Caco-2 (cell line): ENCODE results near the gene PPP2R2D. TPM values are rescaled to one million over a fixed set of nuclear protein-coding genes. Genes with fewer than 3 reads are reported as not detected.

Source experiments
- BruUV-seq: library from RNA; stranded (reverse); fragments of 400-500 nt; replicated peaks from 2 replicates; lab custom pipeline; 2021; lab: Mats Ljungman, UMichigan
- CTCF ChIA-PET: fragments of 300-600 bp; sonication (Branson Sonifier 250); formaldehyde crosslinking; loops from one replicate; lab custom pipeline; 2022; ENCODE audit warnings: antibody characterized with exemption; lab: Charles Lee
- POLR2A ChIA-PET: fragments of 300-600 bp; sonication (Branson Sonifier 250); formaldehyde crosslinking; loops from one replicate; lab custom pipeline; 2022; ENCODE audit warnings: antibody characterized with exemption; lab: Charles Lee
- DNase-seq, 2 experiments: peaks; one replicate each; pipeline versions ENCODE4 v3.0.0 to v3.0.0-alpha.2; 2020 to 2022
- H3K27me3 ChIP-seq: replicated peaks from 2 replicates; pipeline ENCODE4 v1.6.0; 2011; ENCODE audit warnings: low read length; ENCODE audit not compliant: control insufficient read depth, insufficient read depth
- H3K36me3 ChIP-seq: 2 replicates; pipeline ENCODE4 v1.5.1; 2011; ENCODE audit warnings: low read length; ENCODE audit not compliant: control insufficient read depth, insufficient read depth
- H3K4me1 ChIP-seq: fragments of 250-450 bp; sonication (Bioruptor Pico); 2 replicates; pipeline ENCODE4 v1.5.1; 2020; ENCODE audit warnings: mild to moderate bottlenecking
- H3K4me3 ChIP-seq: 2 replicates; pipeline ENCODE4 v1.5.1; 2011; ENCODE audit warnings: low read depth, mild to moderate bottlenecking, control low read depth, low read length
- H3K9me3 ChIP-seq: fragments of 250-450 bp; sonication (Bioruptor Pico); 2 replicates; pipeline ENCODE4 v1.5.1; 2020; ENCODE audit warnings: mild to moderate bottlenecking, moderate library complexity
- H3K27ac Mint-ChIP-seq: one replicate; pipeline ENCODE4 v1.8.0; 2022; ENCODE audit warnings: mixed read lengths; ENCODE audit not compliant: unreplicated experiment
- H3K27me3 Mint-ChIP-seq: one replicate; pipeline ENCODE4 v1.8.0; 2022; ENCODE audit warnings: mixed read lengths; ENCODE audit not compliant: insufficient read depth, unreplicated experiment
- H3K36me3 Mint-ChIP-seq: one replicate; pipeline ENCODE4 v1.8.0; 2022; ENCODE audit warnings: mild to moderate bottlenecking, mixed read lengths; ENCODE audit not compliant: insufficient read depth, unreplicated experiment
- H3K4me1 Mint-ChIP-seq: one replicate; pipeline ENCODE4 v1.8.0; 2022; ENCODE audit warnings: low read depth, mixed read lengths; ENCODE audit not compliant: unreplicated experiment
- H3K4me3 Mint-ChIP-seq: one replicate; pipeline ENCODE4 v1.8.0; 2022; ENCODE audit warnings: mild to moderate bottlenecking, moderate library complexity, mixed read lengths; ENCODE audit not compliant: unreplicated experiment
- H3K9me3 Mint-ChIP-seq: one replicate; pipeline ENCODE4 v1.8.0; 2022; ENCODE audit warnings: mixed read lengths; ENCODE audit not compliant: unreplicated experiment
- intact Hi-C: fragments of 100-400 bp; cut with micrococcal nuclease; formaldehyde crosslinking; loops from one replicate; pipeline ENCODE4 v1.10.0; 2022; ENCODE audit not compliant: unreplicated experiment
- total RNA-seq: library from RNA; stranded (reverse); gene quantifications from 2 replicates; pipeline ENCODE4 v1.2.3, GENCODE V29; 2022
- TF ChIP-seq, protein P1 (sequence below), 2 experiments: fragments of 200-600 bp in 1 of 2; IDR thresholded peaks; 1 replicate in 1 of 2; 2 replicates in 1 of 2; pipeline versions ENCODE4 v1.5.1 to v1.8.0; 2011 to 2022; ENCODE audit warnings: antibody characterized with exemption in 1 of 2, control low read depth in 1 of 2, inconsistent platforms in 1 of 2, low read depth in 1 of 2, low read length in 1 of 2, mild to moderate bottlenecking in 1 of 2, moderate library complexity in 1 of 2; ENCODE audit not compliant: insufficient read depth in 1 of 2, severe bottlenecking in 1 of 2, unreplicated experiment in 1 of 2

The PPP2R2D gene
- total RNA-seq, 1 experiment from 2014 or later, result 34.4 TPM

DNA sequence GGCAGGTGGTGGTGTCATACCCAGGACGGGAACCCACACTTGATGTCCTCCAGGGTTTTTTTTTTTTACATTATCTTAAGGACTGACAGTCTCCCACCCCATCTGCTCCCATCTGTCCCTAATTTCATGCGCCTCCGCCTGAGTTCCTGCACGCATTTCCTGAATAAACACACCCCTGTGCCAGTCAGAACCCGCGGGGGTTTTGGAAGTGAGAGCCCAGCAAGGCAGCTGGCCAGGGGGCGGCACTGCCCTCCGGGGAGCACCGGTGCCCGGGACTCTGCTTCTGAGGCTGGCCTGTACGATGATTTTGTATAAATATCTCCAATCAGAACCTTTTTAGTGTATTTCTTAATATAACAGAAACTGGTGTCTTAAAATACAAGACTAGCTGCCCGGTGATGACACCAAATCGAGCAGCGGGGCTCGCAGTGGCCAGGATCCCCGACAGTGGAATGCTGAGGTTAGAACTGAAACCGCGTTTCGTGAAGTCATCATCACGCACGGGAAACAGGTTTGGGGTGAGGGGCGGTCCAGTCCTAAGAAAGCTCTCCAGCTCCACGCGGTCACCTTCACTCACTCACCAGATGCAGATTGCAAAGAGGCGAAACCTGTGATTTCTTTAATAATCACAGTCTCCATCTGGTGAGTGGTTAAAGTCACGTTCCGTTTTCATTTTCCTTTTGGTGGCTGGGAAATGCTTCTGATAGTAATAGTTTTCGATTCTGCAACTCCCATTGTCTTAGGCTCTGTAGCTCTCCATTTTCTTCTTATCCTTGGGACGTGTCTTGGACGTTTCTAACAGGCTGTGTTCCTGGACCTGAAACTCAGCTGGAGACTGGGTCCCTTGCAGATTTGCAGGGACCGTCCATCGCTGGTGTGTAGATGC, 61.2 kb downstream of the PPP2R2D start:
- Histone ChIP-seq H3K4me3 (no peak overlapping the region), H3K9me3 (no peaks in the 10 kb centered on the region), H3K4me1 (no peaks in the 10 kb centered on the region), H3K27me3 (no peaks in the 10 kb centered on the region), H3K36me3 (no peaks in the 10 kb centered on the region; the same call in 1 of the 2 replicates)
- Mint-ChIP-seq H3K36me3 (peaks cover 50% of the 10 kb centered on the region), H3K4me3 (no peak overlapping the region), H3K9me3 (no peaks in the 10 kb centered on the region), H3K4me1 (no peaks in the 10 kb centered on the region), H3K27ac (no peak overlapping the region), H3K27me3 (no peaks in the 10 kb centered on the region)
- no peak for DNase-seq
- BruUV-seq, result no TSS peak
- intact Hi-C loops, result no loop called here
- TF ChIP-seq, protein P1, sequence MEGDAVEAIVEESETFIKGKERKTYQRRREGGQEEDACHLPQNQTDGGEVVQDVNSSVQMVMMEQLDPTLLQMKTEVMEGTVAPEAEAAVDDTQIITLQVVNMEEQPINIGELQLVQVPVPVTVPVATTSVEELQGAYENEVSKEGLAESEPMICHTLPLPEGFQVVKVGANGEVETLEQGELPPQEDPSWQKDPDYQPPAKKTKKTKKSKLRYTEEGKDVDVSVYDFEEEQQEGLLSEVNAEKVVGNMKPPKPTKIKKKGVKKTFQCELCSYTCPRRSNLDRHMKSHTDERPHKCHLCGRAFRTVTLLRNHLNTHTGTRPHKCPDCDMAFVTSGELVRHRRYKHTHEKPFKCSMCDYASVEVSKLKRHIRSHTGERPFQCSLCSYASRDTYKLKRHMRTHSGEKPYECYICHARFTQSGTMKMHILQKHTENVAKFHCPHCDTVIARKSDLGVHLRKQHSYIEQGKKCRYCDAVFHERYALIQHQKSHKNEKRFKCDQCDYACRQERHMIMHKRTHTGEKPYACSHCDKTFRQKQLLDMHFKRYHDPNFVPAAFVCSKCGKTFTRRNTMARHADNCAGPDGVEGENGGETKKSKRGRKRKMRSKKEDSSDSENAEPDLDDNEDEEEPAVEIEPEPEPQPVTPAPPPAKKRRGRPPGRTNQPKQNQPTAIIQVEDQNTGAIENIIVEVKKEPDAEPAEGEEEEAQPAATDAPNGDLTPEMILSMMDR (IDR thresholded peaks at IDR 0.05; ENCODE audit: insufficient read depth in 1 of 2, low read depth in 1 of 2, low read length in 1 of 2, severe bottlenecking in 1 of 2, unreplicated experiment in 1 of 2), result no peak
- ChIA-PET CTCF (no interaction called here), POLR2A (no interaction called here)

DNA sequence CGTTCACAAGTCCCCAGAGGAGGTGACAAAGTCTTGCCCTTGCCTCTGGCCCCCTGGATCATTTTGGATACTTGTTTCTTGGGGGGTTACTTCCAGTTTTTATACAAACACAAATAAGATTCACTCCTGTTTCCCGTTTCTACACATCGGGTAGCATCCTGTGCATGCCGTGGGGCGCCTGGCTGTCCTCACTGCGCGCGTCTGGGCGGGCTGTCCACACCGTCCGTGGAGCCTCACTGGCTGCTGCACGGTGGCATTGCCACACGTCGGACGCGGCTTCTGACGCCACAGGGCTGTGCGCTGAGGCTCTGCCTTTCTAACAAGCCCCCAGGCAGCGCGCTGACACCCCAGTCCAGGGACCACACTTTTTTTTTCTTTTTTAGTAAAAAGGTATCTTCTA, 62.5 kb downstream of the PPP2R2D start:
- no TSS peak for BruUV-seq
- Mint-ChIP-seq H3K36me3 (peaks cover 36% of the 10 kb centered on the region), H3K4me3 (no peak overlapping the region), H3K4me1 (no peaks in the 10 kb centered on the region), H3K27me3 (no peaks in the 10 kb centered on the region), H3K9me3 (no peaks in the 10 kb centered on the region), H3K27ac (no peak overlapping the region)
- H3K9me3 ChIP-seq, result no peaks in the 10 kb centered on the region
- TF ChIP-seq, protein P1 (IDR thresholded peaks at IDR 0.05; ENCODE audit: insufficient read depth in 1 of 2, low read depth in 1 of 2, low read length in 1 of 2, severe bottlenecking in 1 of 2, unreplicated experiment in 1 of 2), result no peak
- H3K27me3 ChIP-seq, result no peaks in the 10 kb centered on the region
- DNase-seq, result no peak
- no peaks in the 10 kb centered on the region for H3K36me3 ChIP-seq
- no peaks in the 10 kb centered on the region for H3K4me1 ChIP-seq
- H3K4me3 ChIP-seq, result no peak overlapping the region
- ChIA-PET POLR2A (no interaction called here), CTCF (interaction anchor here (1.1 kb wide), 1 partner anchor 60 kb away, joined by 5 read pairs; no protein-coding TSS in a partner anchor)
- intact Hi-C loops, result no loop called here

DNA sequence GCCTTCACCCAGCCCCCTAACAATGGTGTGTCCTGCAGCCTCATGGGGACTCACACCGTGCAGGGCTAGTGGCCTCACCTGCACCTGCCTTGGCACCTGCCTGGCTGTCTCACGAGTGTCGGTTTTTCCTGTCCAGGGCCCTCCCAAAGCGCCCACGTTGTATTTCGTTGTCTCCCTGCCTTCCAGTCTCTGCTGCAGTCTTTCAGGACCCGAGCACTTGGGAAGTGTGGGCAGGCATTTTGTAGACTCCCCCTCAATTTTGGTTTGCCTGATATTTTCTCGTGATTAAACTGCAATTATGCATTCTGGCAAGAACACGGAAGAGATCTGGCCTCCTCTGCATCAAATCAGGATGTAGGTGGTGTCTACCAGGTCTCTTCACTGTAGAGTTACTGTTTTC, 63.0 kb downstream of the PPP2R2D start:
- no peak for DNase-seq
- H3K27me3 Mint-ChIP-seq, result no peaks in the 10 kb centered on the region
- no peak overlapping the region for H3K27ac Mint-ChIP-seq
- H3K27me3 ChIP-seq, result no peaks in the 10 kb centered on the region
- H3K4me3 Mint-ChIP-seq, result no peak overlapping the region
- intact Hi-C loops, result no loop called here
- 0 out of 2 replicates have a peak, but pooled peaks cover 1% of the 10 kb centered on the region for H3K36me3 ChIP-seq
- H3K4me1 ChIP-seq, result no peaks in the 10 kb centered on the region
- peaks cover 37% of the 10 kb centered on the region for H3K36me3 Mint-ChIP-seq
- ChIA-PET CTCF (interaction anchor here (1.1 kb wide), 1 partner anchor 59 kb away, joined by 5 read pairs; no protein-coding TSS in a partner anchor), POLR2A (no interaction called here)
- TF ChIP-seq, protein P1 (IDR thresholded peaks at IDR 0.05; ENCODE audit: insufficient read depth in 1 of 2, low read depth in 1 of 2, low read length in 1 of 2, severe bottlenecking in 1 of 2, unreplicated experiment in 1 of 2), result no peak
- H3K4me1 Mint-ChIP-seq, result no peaks in the 10 kb centered on the region
- no peaks in the 10 kb centered on the region for H3K9me3 Mint-ChIP-seq
- no TSS peak for BruUV-seq
- no peaks in the 10 kb centered on the region for H3K9me3 ChIP-seq
- no peak overlapping the region for H3K4me3 ChIP-seq
